ENCODE measurements around the gene CREBL2.
"Not testable (repeated sequence)": the region's sequence is repeated elsewhere in the genome, so short reads cannot be mapped to it uniquely, and the experiment has no call there.

Gene CREBL2

GRCh38 chr12:12599750-12600643 is 11.7 kb upstream of the CREBL2 start:
- no peak for FAIRE-seq

GRCh38 chr12:12600659-12601058 is 11.0 kb upstream of the CREBL2 start:
- FAIRE-seq, result no peak

- no peak for FAIRE-seq
Measured at GRCh38 chr12:12604740-12605139, 6.9 kb upstream of the CREBL2 start.

DNA sequence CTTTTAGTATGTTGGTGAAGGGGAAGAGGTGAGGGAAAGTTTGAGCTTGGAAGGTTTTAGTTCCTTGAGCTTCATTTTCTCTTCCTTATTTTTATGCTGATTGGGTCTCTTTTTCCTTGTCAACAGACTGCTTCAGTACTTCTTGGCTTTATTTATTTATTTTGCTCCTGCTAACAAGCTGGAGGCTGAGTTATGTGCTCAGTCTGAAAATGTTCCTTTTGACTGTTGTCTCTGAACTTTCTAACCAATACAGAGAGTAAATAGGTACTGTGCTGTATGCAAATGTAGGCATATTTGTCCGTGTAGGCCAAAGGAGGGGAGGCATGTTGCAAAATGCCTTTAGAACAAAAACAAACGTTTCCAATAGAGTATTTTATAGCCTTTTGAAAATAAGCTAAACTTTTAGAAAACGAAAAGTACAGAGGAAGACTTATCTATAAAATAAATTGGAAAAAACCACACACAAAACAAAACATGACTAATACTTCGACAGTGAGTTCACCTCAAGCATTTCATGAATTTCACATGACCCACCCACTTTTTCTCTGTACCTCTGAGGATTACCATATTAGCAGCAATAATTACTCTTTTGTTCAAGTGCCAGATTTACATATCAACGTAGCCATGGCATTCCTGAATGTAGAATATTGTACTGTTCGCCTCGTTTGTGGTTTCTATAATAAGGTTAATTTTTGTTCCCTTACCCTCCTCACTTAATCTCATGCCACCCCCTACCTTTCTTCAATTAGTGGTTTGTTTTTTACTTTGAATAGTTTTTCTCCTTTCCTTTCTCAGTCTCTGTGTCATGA is 4.7 kb upstream of the CREBL2 start:
- no peak for FAIRE-seq

DNA sequence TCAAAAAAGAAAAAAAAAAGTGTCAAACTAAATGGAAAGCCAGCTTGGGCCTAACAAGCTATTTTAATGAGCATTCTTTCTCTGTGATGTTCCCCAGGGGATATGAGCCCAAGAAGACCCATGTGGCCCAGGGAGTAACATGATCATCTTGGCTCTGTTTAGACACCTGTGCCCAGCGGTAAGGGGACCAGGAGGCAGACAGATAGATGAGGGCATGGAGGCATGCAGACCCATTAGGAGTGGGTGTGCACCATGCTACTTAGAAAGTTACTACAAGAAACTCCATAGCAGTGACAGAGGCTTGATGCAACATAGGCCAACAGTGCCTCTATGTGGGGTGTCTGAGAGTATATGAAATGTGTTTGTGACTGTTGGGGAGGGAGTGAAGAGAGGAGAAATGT is 3.1 kb upstream of the CREBL2 start:
- FAIRE-seq, result no peak

GRCh38 chr12:12609692-12610091 is 2.0 kb upstream of the CREBL2 start:
- FAIRE-seq, result no peak

DNA sequence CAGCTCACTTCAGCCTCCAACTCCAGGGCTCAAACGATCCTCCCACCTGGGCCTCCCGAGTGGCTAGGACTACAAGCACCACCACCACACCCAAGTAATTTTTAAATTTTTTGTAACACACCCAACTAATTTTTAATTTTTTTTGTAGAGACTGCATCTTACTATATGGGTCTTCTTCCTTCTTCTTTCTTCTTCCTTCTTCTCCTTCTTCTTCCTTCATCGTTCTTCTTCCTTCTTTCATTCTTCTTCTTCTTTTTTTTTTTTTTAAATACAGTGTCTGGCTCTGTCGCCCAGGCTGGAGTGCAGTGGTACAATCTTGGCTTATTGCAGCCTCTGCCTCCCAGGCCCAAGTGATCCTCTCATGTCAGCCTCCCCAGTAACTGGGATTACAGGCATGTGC is 965 bp upstream of the CREBL2 start:
- no peak for FAIRE-seq

DNA sequence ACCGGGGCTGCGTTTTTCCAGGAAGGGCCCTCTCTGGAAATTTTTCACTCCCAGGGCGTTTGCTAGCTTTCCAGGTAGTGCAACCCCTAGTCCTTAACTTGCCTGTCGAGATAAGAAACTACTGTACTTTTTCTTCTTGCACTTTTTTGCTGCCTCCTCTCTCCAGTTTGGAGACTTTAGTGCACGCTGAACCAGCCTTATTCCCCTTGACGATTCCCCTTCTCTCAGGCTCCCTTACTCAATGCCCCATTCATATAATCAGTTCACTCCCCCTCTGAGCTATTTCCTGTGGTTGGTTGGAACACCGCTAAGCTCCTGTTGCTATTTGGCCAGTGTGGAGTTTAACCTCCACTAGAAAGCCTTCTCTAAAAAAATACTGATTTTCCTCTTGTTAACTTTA is 682 bp downstream of the CREBL2 start:
- FAIRE-seq, result no peak

- FAIRE-seq, result no peak
Measured at GRCh38 chr12:12613344-12613743, 1.7 kb downstream of the CREBL2 start.

DNA sequence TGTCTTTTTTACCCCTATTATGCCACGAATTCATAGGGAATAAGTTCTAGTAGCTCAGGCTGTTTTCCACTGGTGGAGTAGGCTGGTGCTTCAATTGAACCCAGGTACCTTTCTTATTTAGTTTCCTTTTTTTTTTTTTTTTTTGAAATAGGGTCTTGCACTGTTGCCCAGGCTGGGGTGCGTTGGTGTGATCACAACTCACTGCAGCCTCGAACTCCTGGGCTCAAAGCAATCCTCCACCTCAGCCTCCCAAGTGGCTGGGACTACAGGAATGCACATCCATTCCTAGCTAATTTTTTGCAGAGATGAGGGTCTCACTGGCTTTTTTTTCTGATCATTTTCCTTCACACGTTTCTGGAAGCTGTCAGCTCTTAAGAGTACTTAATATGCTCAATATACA is 2.7 kb downstream of the CREBL2 start:
- FAIRE-seq, result no peak

DNA sequence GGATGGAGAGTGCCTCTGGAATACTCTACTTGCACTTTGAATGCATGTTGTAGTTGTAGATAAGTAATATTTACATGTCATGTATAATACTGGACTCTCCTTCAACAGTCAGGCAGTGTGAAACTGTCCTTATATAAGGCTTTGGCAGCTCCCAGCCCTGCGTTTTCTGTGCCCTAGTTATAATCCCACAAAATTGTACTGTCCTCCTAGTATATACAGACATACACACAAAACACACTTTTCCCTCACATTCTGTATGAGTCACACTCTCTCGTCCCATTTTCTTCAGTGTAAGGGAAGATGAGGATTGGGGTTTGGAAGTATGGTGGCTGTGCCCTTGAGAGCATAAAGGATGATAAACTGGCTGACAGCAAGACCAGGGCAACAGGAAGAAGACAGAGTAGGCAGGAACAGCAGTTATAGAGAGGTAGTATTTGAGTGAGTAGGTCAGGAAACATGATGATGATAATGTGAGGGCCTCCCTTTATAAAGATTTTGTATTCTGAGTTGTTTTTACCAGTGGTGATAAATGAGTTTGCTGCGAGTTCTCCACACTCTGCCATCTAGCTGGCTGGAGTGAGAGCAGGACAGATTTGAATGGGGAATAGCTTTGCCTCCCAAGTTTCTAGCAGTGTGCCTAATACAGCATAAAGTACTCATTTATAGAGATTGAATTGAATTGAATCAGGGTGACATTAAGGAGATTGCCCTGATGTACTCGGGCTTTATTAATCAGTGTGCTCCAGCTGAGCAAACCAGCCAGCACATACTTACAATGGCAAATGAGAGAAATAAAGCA is 5.0 kb downstream of the CREBL2 start:
- FAIRE-seq, result no peak

DNA sequence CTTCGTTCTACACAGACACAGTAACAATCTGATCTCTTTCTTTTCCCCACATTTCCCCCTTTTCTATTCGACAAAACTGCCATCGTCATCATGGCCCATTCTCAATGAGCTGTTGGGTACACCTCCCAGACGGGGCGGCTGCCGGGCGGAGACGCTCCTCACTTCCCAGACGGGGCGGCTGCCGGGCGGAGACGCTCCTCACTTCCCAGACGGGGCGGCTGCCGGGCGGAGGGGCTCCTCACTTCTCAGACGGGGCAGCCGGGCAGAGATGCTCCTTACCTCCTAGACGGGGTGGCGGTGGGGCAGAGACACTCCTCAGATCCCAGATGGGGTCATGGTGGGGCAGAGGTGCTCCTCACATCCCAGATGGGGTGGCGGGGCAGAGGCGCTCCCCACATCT is 6.4 kb downstream of the CREBL2 start:
- not testable (repeated sequence) for FAIRE-seq

DNA sequence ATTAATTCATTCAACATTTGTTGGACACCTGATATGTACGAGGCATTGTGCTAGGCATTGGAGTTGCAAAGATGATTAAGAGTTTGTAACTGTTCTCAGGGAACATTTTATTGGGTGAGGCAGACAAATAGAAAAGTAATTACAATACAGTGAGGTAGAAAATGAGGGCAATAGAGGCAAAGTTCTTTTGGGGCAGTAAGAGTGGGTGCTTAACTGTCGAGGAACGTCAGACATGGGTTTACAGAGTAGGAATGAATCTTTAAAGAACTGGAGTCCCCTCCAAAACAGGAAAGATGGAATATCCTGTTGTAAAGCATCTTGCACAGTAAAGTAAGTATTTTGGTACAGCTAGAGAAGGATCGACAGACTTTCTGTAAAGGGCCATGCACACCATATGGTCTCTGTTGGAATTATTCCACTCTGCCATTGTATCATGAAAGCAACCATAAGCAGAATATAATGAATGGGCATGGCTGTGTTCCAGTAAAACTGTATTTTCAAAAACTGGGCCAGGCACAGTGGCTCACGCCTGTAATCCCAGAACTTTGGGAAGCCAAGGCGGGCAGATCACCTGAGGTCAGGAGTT is 9.1 kb downstream of the CREBL2 start:
- no peak for FAIRE-seq

DNA sequence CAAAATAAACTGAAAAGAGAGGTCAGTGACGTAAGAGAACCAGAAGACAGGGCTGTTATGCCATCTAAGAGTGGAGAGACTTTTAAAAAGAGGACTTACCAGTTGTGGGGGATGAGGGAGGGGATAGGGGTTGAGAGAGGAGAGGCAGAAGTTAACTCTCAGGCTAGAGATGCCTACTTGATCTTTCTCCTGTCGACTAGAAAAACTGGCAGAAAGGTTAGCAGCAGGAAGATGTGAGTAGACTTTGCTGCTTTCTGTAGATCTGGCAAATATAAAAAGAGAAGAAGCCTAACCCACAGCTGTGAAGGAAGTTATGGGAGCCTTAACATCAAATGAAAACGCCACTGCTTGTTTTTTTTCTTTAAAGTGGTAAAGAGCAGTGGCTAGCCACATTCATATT is 10.7 kb downstream of the CREBL2 start:
- FAIRE-seq, result no peak

DNA sequence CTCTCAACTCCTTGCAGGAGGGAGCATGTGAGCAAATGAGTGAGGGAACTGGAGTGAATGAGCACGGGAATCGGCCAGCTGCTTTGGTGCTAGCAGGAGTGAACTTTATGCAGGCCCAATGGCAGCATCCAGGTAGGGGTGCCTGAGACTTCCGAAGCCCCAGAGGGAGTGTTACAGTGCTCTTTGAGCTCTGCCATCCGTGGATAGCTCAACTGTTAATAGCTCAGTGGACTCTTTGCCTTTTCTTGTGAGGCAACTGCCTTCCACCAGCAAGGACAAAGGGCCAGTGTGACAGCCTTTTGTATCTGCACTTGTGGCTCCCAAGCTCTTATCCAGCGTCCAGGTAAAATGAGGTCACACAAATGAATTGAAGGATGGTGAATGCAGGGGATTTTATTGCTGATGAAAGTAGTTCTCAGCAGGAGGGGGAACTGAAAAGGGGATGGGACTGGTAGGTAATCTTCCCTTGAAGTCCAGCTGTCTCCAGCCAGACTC is 12.9 kb downstream of the CREBL2 start:
- FAIRE-seq, result no peak

GRCh38 chr12:12626471-12626870 is 14.8 kb downstream of the CREBL2 start:
- no peak for FAIRE-seq

- no peak for FAIRE-seq
Measured at GRCh38 chr12:12627308-12627827, 15.7 kb downstream of the CREBL2 start.

GRCh38 chr12:12628013-12628412 is 16.3 kb downstream of the CREBL2 start:
- no peak for FAIRE-seq

DNA sequence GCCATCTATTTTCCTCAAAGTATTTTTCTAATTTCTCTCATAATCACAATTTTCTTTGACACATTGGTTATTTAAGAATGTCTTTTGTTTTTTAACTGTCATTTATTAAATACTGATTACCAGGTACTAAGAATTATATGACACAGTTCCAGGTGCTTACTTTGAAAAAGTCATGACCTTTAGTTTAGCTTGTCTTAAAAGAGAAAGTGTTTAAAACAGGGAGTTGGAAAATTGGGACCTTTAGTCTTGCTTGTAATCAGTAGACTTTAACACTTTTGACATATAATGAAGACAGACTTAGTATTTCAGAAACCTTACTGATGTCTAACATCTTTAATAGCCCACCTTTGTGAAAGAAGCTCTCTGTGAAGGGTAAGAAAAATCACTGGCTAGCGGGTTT is 19.2 kb downstream of the CREBL2 start:
- no peak for FAIRE-seq

- no peak for FAIRE-seq
Measured at GRCh38 chr12:12635651-12636050, 24.0 kb downstream of the CREBL2 start.

- no peak for FAIRE-seq
Measured at GRCh38 chr12:12636641-12637040, 25.0 kb downstream of the CREBL2 start.

DNA sequence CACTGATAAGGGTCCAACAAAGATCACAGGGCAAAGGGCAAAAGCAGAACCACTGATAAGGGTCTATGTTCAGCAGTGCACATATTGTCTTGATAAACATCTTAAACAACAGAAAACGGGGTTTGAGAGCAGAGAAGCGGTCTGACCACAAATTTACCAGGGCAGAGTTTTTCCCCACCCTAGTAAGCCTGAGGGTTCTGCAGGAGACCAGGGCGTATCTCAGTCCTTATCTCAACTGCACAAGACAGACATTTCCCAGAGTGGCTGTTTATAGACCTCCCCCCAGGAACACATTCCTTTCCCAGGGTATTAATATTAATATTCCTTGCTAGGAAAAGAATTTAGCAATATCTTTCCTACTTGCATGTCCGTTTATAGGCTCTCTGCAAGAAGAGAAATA is 28.3 kb downstream of the CREBL2 start:
- not testable (repeated sequence) for FAIRE-seq
